ENCODE data around the gene NRG3.
A peak's percentile ranks its signal among the peaks of the same experiment; 100 is the strongest.
"Not testable (repeated sequence)": the region's sequence is repeated elsewhere in the genome, so short reads cannot be mapped to it uniquely, and the experiment has no call there.

Gene NRG3

DNA sequence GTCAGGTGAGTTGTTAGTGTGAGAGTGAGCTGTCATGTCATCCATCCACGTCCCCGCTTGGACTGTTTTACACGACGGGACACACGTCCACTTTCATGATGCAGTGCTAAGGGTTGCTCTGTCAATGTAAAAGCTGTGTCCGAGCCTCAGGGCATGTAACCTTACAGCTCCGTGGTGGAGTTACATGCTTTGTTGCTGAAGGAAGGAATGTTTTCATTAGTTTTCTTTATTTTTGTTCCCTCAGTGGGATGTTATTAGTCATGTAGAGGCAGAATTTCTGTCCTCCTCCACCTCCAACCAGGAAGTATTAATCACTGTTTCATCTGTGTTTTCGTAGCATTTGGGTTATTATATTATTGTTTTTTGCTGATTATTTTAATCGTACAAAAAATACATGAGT is 88.6 kb downstream of the NRG3 start:
- no peak for DNase-seq

DNA sequence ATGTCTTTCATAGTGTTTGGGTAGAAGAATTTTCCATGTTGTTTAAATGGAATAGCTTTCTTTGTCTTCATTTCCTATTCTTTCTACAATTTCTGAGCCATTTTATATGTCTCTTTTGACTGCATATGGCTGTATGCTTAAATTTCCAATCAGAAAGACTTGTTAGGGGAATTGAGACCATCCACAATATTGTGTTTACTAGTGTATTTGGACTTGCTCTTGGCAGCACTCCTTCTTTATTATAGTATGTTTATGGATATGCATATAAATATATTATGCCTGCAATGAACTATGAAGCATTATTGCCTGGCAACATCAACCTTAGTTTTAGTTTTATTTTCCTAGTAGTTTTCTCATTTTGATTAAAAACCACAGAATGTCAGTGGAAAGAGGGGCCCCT is 92.7 kb downstream of the NRG3 start:
- no peak for DNase-seq

DNA sequence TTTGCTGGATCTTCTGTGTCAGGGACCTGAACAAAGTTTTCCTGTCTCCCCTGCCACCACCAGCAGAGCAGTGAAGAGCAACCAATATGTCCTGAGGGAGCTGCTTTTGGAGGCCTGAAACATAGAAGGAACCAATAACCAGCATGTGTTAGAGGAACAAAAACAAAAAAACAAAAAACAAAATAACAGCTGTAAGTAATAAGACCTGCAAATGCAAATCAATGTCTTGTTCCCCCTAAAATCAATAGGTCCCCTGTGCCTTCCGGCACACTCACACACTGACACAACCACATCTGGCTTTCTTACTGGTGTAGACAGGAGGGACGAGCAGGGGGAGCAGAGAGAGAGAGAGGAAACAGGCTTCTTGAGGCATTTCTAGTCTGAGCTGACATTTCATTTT is 94.1 kb downstream of the NRG3 start:
- DNase-seq: no peak

DNA sequence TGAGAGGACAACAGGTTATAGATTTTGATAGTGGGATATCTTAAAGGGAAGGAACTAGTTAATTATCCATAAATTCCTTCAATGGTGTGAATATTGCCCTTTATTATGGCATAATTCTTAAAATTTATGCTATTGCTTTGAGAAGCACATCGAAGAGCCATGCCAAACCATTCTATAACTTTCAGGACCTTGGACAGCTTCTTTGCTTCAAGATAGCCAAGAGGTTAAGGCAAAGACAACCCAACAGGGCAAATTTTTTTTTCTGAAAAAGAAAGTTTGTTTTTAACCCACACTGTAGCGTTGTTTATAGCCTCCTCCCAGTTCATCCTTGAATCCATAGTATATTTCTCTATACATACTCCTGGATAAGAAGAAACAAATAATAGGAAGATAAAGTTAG is 103.2 kb downstream of the NRG3 start:
- no peak for DNase-seq

DNA sequence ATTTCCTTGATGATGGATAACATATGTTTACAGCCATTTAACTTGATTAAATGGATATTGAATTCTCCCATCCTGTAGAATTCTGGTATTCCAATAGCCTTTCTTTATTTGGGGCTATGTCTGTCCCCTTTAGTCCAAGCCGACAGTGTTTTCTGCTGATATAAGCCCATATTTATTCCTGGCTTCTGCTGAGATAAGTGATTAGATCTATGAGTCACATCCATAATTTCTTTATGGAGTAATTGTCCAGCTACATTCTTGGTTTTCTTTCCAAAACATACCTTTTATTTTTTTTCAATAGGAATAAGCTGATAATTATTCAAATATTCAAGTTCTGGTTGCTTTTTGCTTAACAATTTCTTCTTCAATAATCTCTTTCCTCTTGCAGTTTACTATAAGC is 106.7 kb downstream of the NRG3 start:
- no peak for DNase-seq

DNA sequence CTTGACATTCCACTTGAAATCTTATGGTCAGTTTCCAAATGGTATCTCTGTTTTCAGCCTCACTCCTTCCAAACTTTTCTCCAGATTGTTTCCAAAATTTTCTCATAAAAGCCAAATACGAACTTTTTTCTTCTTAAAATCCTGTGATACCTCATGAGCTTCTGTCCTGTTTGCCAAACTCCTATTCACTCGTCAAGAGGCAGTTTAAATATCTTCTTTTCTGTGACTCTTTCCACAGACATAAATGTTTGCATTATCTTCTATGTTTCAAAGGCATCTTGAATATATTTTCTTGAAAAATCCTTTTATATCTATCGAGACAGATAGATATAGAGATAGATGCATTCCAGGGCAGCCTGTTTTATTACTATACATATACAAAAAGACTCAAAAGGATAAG is 109.4 kb downstream of the NRG3 start:
- DNase-seq: no peak

DNA sequence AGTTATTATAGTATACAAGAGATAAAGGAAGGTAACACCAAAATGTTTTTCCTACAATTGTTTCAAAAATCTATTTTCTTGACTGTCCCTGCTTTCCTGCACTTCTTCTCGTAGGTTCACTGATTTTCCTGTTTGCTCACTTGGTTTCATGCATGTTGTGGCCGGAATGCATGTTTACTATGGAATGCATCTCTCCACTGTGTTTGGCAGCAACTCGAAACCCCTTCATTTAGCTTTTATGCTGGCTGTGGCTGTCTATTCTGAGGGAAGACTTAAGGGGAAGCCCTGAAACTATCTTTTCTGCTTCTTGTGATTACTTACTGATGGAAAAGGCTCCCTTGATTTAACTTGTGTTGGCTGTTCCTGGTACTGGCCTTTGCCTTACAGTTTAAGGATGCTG is 120.3 kb downstream of the NRG3 start:
- no peak for DNase-seq

DNA sequence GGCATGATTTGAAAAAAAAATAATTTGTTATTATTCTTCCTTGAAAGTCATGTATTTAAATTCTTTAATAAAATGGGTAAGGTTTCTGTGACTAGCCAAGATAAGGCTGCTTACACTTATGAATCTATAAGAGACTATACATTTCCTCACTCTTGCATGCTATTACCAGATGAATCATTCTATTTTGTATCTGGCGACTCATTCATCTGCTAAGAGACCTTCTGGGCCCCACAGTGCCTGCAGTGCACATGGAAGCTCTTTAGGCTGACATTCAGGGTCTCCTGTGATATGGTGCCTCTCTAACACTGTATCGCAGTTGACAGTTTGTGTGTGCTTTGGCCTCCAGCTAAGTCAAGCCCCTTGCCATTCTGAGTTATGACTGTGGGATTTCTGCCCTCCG is 121.9 kb downstream of the NRG3 start:
- DNase-seq: no peak

DNA sequence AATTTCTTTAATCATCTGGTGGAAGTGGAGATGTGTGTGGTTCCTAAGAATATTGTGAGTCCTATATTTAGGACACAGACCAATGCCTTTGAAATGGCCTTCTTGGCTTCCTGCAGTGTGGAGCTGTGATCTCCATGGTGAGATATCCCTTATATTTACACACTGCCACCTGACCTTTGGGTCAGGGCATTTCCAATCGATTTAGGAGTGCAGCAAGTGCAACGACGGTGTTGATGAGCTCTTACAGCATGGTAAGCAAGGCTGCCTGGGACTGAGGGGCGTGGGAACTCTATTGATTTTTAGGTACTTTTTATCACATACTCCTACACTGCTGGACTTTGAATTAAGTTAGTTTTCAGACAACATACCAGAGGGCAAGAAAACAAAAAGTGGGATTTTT is 146.0 kb downstream of the NRG3 start:
- DNase-seq: no peak

DNA sequence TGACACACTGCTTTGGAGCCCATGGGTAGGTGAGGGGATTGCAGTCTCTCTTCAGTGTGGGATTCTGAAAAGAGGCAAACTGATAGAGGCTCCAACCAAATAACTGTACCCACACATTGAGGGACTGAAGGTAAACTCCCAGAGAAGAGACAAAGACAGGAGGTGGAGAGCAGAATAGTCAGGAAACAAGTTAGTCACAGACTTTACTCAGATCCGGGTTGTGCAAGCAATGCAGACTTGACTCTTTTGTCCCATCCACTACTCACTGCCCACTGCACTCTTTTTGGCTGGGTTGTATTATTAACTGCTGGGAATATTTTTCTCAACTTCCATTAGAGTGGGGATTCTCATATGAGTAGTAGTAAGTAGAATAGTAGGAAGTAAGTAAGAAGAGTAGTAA is 152.7 kb downstream of the NRG3 start:
- no peak for DNase-seq

DNA sequence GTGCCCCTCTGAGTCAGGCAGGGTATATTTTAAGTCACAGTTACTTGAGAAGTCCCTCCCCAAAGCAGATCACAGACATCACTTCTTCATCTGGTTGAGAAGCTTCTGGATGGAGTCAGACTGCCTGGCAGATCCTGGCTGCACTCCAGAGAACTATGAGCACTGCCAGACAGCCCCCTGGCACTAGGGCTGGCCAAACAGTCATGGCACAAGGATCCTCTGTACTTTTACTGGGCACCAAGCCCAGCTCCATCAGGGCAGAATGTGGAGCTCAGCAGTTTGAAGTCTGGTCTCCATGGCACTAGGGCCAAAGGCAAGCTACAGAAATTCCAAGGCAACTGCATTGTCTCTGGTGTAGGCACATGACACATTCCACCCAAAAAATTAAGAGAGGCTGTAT is 162.1 kb downstream of the NRG3 start:
- DNase-seq: no peak

DNA sequence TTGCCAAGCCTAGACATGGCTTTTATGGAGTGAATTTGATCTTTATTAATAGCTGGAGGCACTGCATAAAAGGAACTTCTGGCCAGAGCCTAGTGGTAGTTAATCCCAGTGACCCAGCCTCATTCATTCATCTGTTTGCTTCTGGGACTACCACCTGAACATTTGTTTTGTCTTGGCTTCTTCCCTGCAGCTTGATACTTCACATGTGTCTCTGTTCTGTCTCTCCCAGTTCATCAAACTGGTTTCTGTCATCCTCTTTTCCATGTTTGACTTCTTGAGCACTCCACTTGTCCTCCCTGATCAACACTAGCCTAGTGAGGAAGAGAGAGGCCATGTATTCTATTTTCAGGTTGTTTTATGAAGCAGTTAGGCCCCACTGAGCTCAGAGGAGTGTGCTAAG is 163.6 kb downstream of the NRG3 start:
- no peak for DNase-seq

DNA sequence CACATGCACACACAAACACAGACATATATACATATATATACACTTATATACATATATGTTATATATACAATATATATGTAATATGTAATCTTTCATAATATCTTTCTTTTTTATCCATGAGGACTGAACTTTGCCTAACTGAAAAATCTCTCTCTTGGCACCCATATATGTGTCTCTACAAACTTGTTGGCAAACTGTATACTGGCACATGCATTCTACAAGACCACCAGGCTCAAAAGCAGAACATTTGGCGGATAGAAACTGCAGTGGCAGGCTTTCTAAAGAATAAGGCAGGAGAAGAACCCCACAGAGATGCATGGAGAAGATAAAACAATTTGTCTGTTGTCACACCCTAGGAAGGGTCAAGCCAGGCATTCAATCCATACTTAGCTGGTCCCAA is 165.3 kb downstream of the NRG3 start:
- no peak for DNase-seq

DNA sequence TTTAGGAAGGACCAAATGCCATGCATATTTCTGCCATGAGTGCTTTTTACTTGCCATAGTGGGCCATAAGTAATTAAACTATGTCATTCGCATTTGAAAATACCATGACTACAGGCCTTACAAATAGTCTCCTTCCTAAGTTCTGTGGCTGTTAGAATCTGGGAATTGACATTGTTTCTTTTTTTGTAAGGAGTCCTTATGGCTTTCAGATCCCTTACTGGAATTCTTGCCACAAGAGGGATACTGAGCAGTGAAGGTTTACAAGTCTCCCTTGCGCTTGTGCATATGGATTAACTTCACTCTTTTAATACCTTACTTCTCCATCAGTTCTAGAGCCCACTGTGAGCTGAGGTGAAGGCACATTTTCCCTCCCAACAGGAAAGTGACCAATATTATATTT is 166.0 kb downstream of the NRG3 start:
- no peak for DNase-seq

DNA sequence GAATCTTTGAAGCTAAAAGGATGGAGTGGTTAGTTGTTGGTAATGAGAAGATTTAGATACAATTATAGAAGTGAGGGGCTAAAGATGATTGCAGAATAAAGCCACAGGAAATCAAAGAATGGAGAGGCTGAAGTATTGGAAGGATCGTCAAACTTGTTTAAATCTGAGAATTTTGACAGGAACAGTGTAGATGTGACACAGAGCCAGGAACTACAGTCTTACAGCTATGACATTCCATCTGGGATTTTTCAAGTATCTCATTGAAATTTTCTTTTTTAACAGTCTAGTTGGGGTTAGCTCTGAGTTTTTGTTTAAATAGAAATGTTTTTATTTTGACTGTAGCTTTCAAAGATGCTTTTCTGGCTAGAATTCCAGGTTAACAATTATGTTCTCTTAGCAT is 181.4 kb downstream of the NRG3 start:
- DNase-seq: no peak

DNA sequence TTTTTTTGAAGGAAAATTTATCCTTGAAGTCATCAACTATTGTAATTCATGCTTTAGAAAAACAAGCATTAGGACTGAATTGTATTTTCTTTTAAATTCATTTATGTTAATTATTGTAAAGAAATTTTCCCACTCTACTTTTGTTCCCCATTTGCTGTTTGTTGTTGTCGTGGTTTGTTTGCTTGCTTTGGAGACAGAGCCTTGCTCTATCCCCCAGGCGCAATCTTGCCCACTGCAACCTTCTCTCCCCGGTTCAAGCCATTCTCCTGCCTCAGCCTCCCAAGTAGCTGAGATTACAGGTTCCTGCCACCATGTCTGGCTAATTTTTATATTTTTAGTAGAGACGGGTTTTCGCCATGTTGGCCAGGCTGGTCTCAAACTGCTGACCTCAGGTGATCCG is 192.2 kb downstream of the NRG3 start:
- DNase-seq: not testable (repeated sequence)

DNA sequence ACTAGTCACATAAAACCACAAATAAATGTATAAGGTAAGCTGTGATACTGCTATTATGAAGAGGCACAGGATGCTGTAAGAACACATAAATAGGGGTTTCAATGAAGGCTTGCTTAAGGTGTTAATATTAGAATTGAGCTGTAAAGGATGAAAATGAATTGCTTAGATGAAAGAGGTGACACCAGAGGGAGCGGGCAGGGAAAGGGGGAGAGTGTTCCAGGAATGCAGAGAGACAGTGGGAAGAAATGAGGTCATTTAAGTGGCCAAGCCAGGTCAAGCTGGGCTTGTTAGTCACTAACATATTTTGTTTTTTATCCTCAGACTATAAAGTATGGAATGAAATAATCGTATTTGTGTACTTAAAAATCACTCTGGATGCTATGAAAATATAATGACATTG is 193.5 kb downstream of the NRG3 start:
- DNase-seq: no peak

DNA sequence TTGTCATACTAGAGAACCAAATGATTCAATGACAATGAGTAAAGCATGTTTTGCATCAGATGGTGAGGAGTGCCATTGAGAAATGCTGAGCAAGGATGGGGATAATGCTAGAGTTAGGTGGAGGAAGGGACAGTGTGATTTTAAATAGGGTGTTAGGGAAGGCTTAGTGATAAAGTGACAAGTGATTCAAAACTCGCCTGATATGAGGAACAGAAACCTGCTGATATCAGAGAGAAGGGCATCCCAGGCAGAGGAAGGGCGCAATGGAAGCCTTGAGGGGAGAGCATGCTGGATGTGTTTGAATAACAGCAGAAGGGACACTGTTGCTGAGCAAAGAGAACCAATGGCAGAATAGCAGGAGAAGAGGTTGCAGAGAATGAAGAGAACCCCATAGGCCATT is 196.2 kb downstream of the NRG3 start:
- DNase-seq: no peak

DNA sequence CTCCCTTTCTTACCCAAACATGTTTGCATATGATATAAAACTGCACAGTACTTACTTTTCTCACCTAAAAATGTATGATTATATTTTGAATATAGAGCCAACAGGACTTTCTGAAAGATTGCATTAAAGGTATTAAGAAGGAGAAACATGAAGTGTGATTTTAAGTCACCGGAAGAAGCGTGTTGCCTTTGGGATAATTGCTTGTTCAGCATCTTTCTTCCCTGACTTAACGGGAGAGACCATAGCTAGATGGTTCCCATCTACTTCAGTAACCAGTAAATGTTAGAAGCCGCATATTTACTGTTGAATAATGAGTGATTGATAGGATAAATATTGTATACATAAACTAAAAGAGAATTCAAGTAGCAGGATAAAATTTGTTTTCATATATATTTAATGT is 197.1 kb downstream of the NRG3 start:
- DNase-seq: no peak

DNA sequence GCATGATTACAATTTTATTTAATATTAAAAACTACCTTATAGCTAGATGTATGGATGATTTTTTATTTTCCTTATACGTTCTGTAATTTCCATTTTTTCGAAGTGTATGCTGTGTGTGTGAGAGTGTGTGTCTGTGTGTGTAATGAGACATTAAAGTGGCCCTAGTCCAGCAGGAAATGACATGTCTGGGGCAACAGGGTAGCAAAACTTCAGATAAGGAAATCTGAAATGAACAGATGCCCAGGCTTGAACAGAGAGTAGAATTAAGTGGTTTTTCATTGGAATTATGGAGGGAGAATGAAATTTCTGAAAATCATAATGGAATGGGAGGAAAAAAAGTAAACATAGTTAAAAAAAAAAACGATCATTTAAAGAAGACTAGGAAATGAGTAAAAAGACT is 200.6 kb downstream of the NRG3 start:
- no peak for DNase-seq

DNA sequence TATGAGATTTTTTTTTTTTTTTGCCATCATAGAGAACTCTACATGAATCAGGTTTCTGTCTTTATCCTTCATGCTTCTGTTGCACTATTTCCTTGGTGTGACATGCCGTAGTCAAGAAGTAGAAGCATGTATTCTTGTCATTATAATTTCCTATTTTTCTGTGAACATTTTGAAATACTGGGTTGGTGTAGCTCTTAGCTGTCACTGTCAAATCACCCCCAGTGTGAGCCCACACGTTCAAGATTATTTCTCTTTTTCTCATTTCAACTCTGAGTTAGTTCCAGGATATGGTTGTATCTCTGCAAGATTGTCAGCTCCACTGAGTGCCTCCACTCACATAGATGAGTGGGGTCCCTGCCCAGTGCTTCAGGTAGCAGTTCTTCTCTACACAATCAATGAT is 209.5 kb downstream of the NRG3 start:
- DNase-seq: no peak

DNA sequence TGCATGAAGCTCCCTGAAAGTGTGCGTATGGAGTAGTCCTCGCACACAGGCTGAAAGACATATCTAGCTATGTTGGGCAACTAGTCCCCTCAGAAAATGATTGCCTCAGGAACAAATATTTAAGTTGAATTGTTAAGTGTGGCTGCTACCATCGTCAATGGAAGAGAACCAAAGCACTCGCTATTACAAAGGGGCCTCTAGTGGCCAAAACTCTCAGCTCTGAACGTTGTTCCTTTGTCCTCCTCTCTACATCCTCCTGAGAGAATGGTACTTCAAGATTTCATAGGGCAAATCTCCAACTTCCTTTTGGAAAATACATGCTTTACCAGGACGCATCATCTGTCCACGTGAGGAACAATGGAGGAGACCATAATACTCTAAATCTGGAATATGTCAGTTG is 209.9 kb downstream of the NRG3 start:
- no peak for DNase-seq

DNA sequence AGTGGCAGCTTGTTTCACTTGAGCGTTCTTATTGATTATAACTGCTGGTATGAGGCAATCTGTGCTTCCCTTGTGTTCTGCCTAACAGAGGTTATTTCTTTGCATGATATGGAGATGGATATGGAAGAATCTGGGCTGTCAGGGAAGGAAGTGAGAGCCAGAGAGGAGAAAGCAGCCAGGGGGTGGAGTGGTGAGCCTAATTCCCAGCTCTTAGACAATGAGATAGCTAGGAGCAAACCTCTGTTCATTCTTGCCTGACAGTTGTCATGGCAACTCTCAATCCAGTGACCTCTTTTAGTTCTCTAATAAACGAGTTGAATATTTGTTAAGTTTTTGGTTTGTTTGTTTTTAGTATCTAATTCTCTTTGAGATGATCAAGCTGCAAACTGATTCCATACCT is 214.3 kb downstream of the NRG3 start:
- DNase-seq: no peak

DNA sequence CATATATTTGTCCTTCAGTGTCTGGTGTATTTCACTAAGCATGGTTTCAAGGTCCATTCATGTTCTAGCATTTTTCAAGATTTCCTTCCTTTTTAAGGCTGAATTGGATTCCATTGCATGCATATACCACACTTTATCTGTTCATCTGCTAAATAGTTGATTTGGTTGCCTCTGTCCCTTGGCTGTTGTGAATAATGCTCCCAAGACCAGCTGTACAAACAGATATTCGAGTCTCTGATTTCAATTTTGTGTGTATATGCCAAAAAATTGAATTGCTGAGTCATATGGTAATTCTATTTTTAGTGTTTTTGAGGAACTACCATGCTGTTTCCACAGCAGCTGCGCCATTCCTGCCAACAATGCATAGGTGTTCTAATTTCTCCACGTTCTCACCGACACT is 216.4 kb downstream of the NRG3 start:
- DNase-seq: peak; percentile 24

DNA sequence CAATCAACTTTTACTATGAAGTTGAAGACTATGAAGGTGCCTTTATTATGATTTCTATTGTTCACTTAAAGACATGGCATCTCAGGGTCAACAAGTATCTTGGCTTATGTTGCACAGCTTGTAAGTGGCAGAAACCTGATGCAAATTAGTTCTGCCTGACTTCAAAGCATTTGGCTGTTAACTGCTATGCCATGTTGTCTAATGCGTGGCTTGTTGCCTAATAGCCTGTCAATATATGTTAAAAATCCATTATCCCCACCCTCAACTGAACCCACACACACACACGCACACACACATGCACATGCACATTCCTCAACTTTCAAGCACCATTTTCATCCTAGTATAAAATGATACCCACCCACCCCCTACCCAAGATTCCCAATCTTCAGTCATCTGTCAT is 217.1 kb downstream of the NRG3 start:
- no peak for DNase-seq

DNA sequence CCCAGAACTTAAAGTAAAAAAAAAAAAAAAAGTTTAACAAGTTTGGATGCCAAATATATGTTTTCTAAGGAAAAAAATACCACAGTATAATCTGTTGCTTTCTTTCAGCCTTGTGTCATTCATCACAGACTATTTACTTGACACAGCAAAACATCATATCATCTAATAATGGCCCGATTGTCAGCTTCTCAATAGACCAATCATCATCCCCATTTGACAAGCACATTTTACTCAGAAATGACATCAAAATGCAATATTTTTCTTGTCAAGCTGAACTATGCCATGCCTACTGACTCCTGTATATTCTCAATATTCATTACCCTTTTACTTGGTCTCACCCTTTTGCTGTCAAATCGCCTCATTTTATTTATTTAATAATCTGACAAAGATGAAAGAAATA is 249.7 kb downstream of the NRG3 start:
- DNase-seq: no peak

DNA sequence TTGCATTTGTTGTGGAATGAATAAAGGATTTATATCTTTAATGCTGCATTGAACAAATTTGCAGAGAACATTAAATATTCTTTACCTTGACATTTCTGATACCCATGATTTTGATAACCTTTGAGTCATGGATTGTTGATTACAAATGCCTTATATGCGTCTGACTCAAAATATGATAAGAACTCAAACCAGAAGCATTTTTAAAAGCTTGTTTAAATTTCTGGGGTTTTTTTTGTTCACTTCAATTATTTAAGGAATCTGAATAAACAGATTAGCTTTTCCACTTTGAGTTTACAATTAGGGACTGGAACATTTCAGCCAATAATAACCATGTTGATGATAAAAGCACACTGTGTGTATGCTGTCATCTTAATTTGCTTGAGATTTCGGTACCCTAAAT is 253.5 kb downstream of the NRG3 start:
- DNase-seq: no peak
